Measurements from ENCODE around the gene S100A16.
"Not testable (repeated sequence)": the region's sequence is repeated elsewhere in the genome, so short reads cannot be mapped to it uniquely, and the experiment has no call there.

S100A16 gene

DNA sequence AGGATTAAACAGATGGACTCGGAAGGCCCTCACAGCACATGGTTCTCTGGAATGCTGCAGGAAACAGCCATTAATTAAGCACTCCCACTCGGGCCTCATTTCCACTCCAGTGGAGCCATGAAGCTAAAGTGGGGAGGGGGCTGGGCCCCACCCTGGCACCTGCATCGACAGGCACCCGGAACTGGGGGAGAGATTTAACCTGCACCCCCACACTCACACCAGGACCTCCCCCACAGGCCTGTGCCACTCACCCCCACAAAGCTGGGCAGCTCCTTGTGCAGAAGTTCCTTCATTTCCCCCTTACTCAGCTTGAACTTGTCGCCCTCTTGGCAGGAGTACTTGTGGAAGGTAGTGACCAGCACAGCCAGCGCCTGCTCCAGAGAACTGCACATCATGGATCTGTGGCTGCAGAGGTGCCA is 49.4 kb downstream of the S100A16 start:
- peak overlapping the region; percentile 48 for H2AK5ac ChIP-seq (ENCODE audit: low read depth, low read length)
- no peaks in the 10 kb centered on the region for H3K36me3 ChIP-seq (replicated peaks in 1 of 2; ENCODE audit: control insufficient read depth in 2 of 2, insufficient read depth in 2 of 2, low read length in 2 of 2)
- no peak overlapping the region for H2BK5ac ChIP-seq (ENCODE audit: low read length)
- no peak overlapping the region for H3K27ac ChIP-seq (replicated peaks; ENCODE audit: low read length)
- H3K9ac ChIP-seq (ENCODE audit: low read depth, low read length, poor library complexity), result no peak overlapping the region
- no peak overlapping the region for H2BK120ac ChIP-seq (ENCODE audit: low read depth, low read length)
- H3K14ac ChIP-seq (ENCODE audit: low read length), result no peak overlapping the region
- no peak for DNase-seq (ENCODE audit: low spot score)
- no CpG with 5 or more reads among the region's 6 CpGs for WGBS, 2 donors (ENCODE audit: extremely low coverage in 2 of 2, insufficient read length in 2 of 2, insufficient replicate concordance in 1 of 2)
- H4K91ac ChIP-seq (ENCODE audit: low read depth, low read length, poor library complexity), result no peak overlapping the region
- H3K27me3 ChIP-seq (ENCODE audit: control insufficient read depth in 3 of 3, insufficient read depth in 3 of 3, low read depth in 1 of 3, low read length in 3 of 3), result peaks cover 0 to 3% (median 0%) of the 10 kb centered on the region in 3 experiments
- H3K4ac ChIP-seq (ENCODE audit: low read length), result no peak overlapping the region
- H3K79me1 ChIP-seq (ENCODE audit: low read depth, low read length), result no peaks in the 10 kb centered on the region
- H4K8ac ChIP-seq (ENCODE audit: low read depth, low read length), result no peak overlapping the region
- H3K4me2 ChIP-seq (ENCODE audit: insufficient read depth, low read length, poor library complexity, severe bottlenecking), result no peak overlapping the region
- H3K4me3 ChIP-seq (ENCODE audit: low read length in 2 of 2), result no peak overlapping the region
- H2BK15ac ChIP-seq (ENCODE audit: low read length), result peak overlapping the region; percentile 41
- H3K23ac ChIP-seq (ENCODE audit: low read depth, low read length, poor library complexity), result no peak overlapping the region
- peak overlapping the region; percentile 2 for H2AFZ ChIP-seq (ENCODE audit: low read length)
- peak overlapping the region; percentile 50 for H3K18ac ChIP-seq (ENCODE audit: low read length)
- peaks cover 22 to 26% of the 10 kb centered on the region in 2 donors for H3K4me1 ChIP-seq (ENCODE audit: control insufficient read depth in 2 of 2, insufficient read depth in 1 of 2, low read depth in 1 of 2, low read length in 2 of 2)
- no peak overlapping the region for H2BK12ac ChIP-seq (ENCODE audit: low read length)
- H3K9me3 ChIP-seq (replicated peaks in 1 of 2; ENCODE audit: control insufficient read depth in 2 of 2, insufficient read depth in 1 of 2, low read depth in 1 of 2, low read length in 2 of 2), result no peaks in the 10 kb centered on the region

DNA sequence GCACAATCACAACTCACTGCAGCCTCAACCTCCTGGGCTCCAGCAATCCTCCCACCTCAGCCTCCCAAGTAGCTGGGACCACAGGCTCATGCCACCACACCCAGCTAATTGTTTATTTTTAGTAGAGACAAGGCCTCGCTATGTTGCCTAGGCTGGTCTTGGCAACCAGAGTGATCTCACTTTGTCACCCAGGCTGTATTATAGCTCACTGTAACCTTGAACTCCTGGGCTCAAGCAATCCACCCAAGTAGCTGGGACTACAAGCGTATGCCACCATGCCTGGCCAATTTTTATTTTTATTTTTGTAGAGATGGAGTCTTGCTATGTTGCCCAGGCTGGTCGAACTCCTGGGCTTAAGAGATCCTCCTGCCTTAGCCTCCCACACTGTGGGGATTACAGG is 50.9 kb downstream of the S100A16 start:
- H3K36me3 ChIP-seq (replicated peaks in 1 of 2; ENCODE audit: control insufficient read depth in 2 of 2, insufficient read depth in 2 of 2, low read length in 2 of 2); H3K4me3 ChIP-seq (ENCODE audit: low read length in 2 of 2); H3K23ac ChIP-seq (ENCODE audit: low read depth, low read length, poor library complexity); H3K18ac ChIP-seq (ENCODE audit: low read length); H4K91ac ChIP-seq (ENCODE audit: low read depth, low read length, poor library complexity); DNase-seq (ENCODE audit: low spot score); H3K4me2 ChIP-seq (ENCODE audit: insufficient read depth, low read length, poor library complexity, severe bottlenecking); H3K27ac ChIP-seq (replicated peaks; ENCODE audit: low read length); H3K9me3 ChIP-seq (replicated peaks in 1 of 2; ENCODE audit: control insufficient read depth in 2 of 2, insufficient read depth in 1 of 2, low read depth in 1 of 2, low read length in 2 of 2); H3K4ac ChIP-seq (ENCODE audit: low read length); H4K8ac ChIP-seq (ENCODE audit: low read depth, low read length); H3K27me3 ChIP-seq (ENCODE audit: control insufficient read depth in 3 of 3, insufficient read depth in 3 of 3, low read depth in 1 of 3, low read length in 3 of 3); H2BK120ac ChIP-seq (ENCODE audit: low read depth, low read length); H2BK5ac ChIP-seq (ENCODE audit: low read length); H2BK12ac ChIP-seq (ENCODE audit: low read length); H2BK15ac ChIP-seq (ENCODE audit: low read length); H2AK5ac ChIP-seq (ENCODE audit: low read depth, low read length); H3K9ac ChIP-seq (ENCODE audit: low read depth, low read length, poor library complexity); H3K79me1 ChIP-seq (ENCODE audit: low read depth, low read length); H2AFZ ChIP-seq (ENCODE audit: low read length); H3K14ac ChIP-seq (ENCODE audit: low read length): not testable (repeated sequence)
- no CpG with 5 or more reads among the region's 3 CpGs for WGBS, 2 donors (ENCODE audit: extremely low coverage in 2 of 2, insufficient read length in 2 of 2, insufficient replicate concordance in 1 of 2)
- H3K4me1 ChIP-seq (ENCODE audit: control insufficient read depth in 2 of 2, insufficient read depth in 1 of 2, low read depth in 1 of 2, low read length in 2 of 2), result peaks cover 11 to 13% of the 10 kb centered on the region in 2 donors

DNA sequence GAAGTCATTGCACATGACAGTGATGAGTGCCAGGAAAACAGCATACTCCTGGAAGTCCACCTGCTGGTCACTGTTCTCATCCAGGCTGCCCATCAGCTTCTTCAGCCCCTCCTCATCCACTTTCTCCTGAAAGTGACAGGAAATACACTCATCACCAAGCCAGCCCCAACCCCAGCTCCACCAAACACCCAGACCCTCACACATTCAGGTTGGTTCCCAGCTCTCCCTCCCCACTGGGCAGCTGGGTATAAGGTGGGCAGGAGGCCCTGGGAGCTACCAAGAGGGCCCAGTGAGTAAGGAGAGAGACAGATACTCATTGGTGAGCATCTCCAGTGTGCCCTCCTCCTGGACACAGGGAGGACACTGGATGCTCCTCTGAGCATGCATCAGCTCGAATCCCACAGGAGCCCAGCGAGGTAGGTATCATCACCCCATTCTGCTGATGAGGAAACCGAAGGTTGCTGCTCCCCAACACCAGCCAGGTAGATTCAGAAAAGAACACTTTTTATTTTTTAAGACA is 51.4 kb downstream of the S100A16 start:
- H3K36me3 ChIP-seq (replicated peaks in 1 of 2; ENCODE audit: control insufficient read depth in 2 of 2, insufficient read depth in 2 of 2, low read length in 2 of 2), result no peaks in the 10 kb centered on the region
- peak overlapping the region; percentile 68 for H2AK5ac ChIP-seq (ENCODE audit: low read depth, low read length)
- no peak overlapping the region for H2BK5ac ChIP-seq (ENCODE audit: low read length)
- H2AFZ ChIP-seq (ENCODE audit: low read length), result no peak overlapping the region
- peak overlapping the region; percentile 38 for H2BK15ac ChIP-seq (ENCODE audit: low read length)
- H3K14ac ChIP-seq (ENCODE audit: low read length), result no peak overlapping the region
- H2BK120ac ChIP-seq (ENCODE audit: low read depth, low read length), result peak overlapping the region; percentile 35
- H3K4ac ChIP-seq (ENCODE audit: low read length), result no peak overlapping the region
- H2BK12ac ChIP-seq (ENCODE audit: low read length), result no peak overlapping the region
- peaks cover 6 to 8% of the 10 kb centered on the region in 2 donors for H3K4me1 ChIP-seq (ENCODE audit: control insufficient read depth in 2 of 2, insufficient read depth in 1 of 2, low read depth in 1 of 2, low read length in 2 of 2)
- no peak overlapping the region for H4K91ac ChIP-seq (ENCODE audit: low read depth, low read length, poor library complexity)
- no peaks in the 10 kb centered on the region for H3K9me3 ChIP-seq (replicated peaks in 1 of 2; ENCODE audit: control insufficient read depth in 2 of 2, insufficient read depth in 1 of 2, low read depth in 1 of 2, low read length in 2 of 2)
- no peak for DNase-seq (ENCODE audit: low spot score)
- no CpG with 5 or more reads among the region's 3 CpGs for WGBS, 2 donors (ENCODE audit: extremely low coverage in 2 of 2, insufficient read length in 2 of 2, insufficient replicate concordance in 1 of 2)
- H3K9ac ChIP-seq (ENCODE audit: low read depth, low read length, poor library complexity), result no peak overlapping the region
- H3K27ac ChIP-seq (replicated peaks; ENCODE audit: low read length), result no peak overlapping the region
- H3K4me2 ChIP-seq (ENCODE audit: insufficient read depth, low read length, poor library complexity, severe bottlenecking), result no peak overlapping the region
- no peak overlapping the region for H3K4me3 ChIP-seq (ENCODE audit: low read length in 2 of 2)
- peaks cover 0 to 3% (median 0%) of the 10 kb centered on the region in 3 experiments for H3K27me3 ChIP-seq (ENCODE audit: control insufficient read depth in 3 of 3, insufficient read depth in 3 of 3, low read depth in 1 of 3, low read length in 3 of 3)
- peak overlapping the region; percentile 46 for H3K18ac ChIP-seq (ENCODE audit: low read length)
- no peak overlapping the region for H3K23ac ChIP-seq (ENCODE audit: low read depth, low read length, poor library complexity)
- no peaks in the 10 kb centered on the region for H3K79me1 ChIP-seq (ENCODE audit: low read depth, low read length)
- no peak overlapping the region for H4K8ac ChIP-seq (ENCODE audit: low read depth, low read length)

DNA sequence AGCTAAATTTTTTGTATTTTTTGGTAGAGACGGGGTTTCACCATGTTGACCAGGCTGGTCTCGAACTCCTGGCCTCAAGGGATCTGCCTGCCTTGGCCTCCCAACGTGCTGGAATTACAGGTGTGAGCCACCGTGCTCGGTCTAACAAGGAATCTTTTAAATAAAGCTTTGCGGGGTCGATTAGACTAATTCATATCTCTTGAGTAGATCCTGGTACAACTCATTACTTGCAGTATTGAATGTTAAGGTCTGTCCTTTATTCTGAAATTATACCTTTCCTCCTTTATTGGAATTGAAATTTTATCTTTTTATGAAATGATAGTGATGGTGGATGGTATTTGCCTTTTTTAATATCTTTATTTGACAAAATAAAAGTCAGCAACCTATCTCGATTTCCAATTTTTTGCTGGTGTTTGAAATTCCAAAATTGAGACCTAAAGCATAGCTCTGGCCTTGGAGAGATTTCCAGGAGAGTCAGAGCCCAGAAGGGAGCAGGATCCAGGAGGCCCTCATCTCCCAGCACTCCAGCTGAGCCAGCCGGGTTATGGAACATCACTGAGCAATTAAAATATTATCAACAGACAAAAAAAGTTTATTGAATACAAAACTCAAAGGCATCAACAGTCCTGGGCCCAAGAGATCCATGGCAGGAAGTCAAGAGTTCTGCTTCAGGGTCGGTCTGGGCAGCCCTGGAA is 52.0 kb downstream of the S100A16 start:
- no peak overlapping the region for H3K14ac ChIP-seq (ENCODE audit: low read length)
- no peak overlapping the region for H3K23ac ChIP-seq (ENCODE audit: low read depth, low read length, poor library complexity)
- H2AFZ ChIP-seq (ENCODE audit: low read length), result no peak overlapping the region
- H3K79me1 ChIP-seq (ENCODE audit: low read depth, low read length), result no peaks in the 10 kb centered on the region
- no peak overlapping the region for H2BK5ac ChIP-seq (ENCODE audit: low read length)
- no peak overlapping the region for H3K27ac ChIP-seq (replicated peaks; ENCODE audit: low read length)
- H2BK15ac ChIP-seq (ENCODE audit: low read length), result no peak overlapping the region
- H3K4me1 ChIP-seq (ENCODE audit: control insufficient read depth in 2 of 2, insufficient read depth in 1 of 2, low read depth in 1 of 2, low read length in 2 of 2), result peaks cover 2 to 4% of the 10 kb centered on the region in 2 donors
- no peak overlapping the region for H3K4me3 ChIP-seq (ENCODE audit: low read length in 2 of 2)
- H2BK120ac ChIP-seq (ENCODE audit: low read depth, low read length), result no peak overlapping the region
- H3K27me3 ChIP-seq (ENCODE audit: control insufficient read depth in 3 of 3, insufficient read depth in 3 of 3, low read depth in 1 of 3, low read length in 3 of 3), result peaks cover 0 to 3% (median 0%) of the 10 kb centered on the region in 3 experiments
- no peak overlapping the region for H3K4ac ChIP-seq (ENCODE audit: low read length)
- DNase-seq (ENCODE audit: low spot score), result no peak
- H3K18ac ChIP-seq (ENCODE audit: low read length), result no peak overlapping the region
- no peaks in the 10 kb centered on the region for H3K36me3 ChIP-seq (replicated peaks in 1 of 2; ENCODE audit: control insufficient read depth in 2 of 2, insufficient read depth in 2 of 2, low read length in 2 of 2)
- H2AK5ac ChIP-seq (ENCODE audit: low read depth, low read length), result peak overlapping the region; percentile 68
- WGBS, 2 donors (ENCODE audit: extremely low coverage in 2 of 2, insufficient read length in 2 of 2, insufficient replicate concordance in 1 of 2), result no CpG with 5 or more reads among the region's 10 CpGs
- no peak overlapping the region for H3K4me2 ChIP-seq (ENCODE audit: insufficient read depth, low read length, poor library complexity, severe bottlenecking)
- H3K9ac ChIP-seq (ENCODE audit: low read depth, low read length, poor library complexity), result no peak overlapping the region
- no peak overlapping the region for H4K91ac ChIP-seq (ENCODE audit: low read depth, low read length, poor library complexity)
- no peak overlapping the region for H4K8ac ChIP-seq (ENCODE audit: low read depth, low read length)
- H3K9me3 ChIP-seq (replicated peaks in 1 of 2; ENCODE audit: control insufficient read depth in 2 of 2, insufficient read depth in 1 of 2, low read depth in 1 of 2, low read length in 2 of 2), result no peaks in the 10 kb centered on the region
- H2BK12ac ChIP-seq (ENCODE audit: low read length), result no peak overlapping the region

Data from neuronal stem cell (in vitro differentiated cells).